ENCODE measurements around the gene BCAT1.

Gene BCAT1, protein sequence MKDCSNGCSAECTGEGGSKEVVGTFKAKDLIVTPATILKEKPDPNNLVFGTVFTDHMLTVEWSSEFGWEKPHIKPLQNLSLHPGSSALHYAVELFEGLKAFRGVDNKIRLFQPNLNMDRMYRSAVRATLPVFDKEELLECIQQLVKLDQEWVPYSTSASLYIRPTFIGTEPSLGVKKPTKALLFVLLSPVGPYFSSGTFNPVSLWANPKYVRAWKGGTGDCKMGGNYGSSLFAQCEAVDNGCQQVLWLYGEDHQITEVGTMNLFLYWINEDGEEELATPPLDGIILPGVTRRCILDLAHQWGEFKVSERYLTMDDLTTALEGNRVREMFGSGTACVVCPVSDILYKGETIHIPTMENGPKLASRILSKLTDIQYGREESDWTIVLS

DNA sequence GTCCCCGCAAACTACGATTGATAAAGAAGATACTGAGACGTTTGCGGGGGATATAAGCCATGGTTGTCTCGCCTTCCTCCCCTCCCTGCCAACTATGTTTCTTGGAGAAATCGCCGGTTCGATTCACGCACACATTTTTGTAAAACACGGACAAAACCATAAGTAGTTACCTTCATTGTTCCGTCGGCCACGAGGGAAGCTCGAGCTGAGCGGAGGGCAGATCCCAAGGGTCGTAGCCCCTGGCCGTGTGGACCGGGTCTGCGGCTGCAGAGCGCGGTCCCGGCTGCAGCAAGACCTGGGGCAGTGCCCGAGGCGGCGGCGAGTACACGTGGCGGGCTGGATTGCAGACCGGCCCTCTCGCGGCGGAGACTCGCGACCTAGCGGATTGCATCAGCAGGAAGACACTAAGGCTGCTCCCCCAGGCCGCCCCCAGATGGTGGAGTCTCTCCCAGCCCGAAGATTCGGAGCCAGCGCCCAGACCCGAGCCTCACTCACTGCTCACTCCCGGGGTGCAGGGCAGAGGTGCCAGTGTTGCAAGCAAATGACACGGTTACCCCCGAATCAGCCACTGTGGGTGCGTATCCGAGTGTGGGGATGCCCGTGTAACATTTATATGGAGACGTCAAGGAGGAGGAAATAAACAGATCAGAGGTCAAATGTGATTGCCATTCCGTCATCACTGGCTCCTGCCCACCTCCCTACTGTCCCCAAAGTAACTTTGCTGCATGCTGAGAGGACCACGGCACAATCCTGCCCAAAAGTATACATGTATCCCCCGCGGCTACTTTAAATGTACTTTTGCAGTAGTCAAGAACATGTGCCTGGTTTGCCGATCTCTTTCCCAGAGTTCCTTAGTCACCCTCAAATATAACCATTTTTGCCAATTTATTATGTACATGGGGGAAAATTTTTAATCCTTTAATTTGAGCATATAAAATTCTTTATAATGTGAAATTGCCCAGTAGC is at the start of gene BCAT1:
Gene BCAT1 (minus strand): TSS at position 345 of the 966 bp plus-strand sequence. CDS start 169 bp downstream, at position 176.
- peak in 1 of 3 experiments; percentile 44 for DNase-seq (ENCODE audit: low read depth in 3 of 3)

DNA sequence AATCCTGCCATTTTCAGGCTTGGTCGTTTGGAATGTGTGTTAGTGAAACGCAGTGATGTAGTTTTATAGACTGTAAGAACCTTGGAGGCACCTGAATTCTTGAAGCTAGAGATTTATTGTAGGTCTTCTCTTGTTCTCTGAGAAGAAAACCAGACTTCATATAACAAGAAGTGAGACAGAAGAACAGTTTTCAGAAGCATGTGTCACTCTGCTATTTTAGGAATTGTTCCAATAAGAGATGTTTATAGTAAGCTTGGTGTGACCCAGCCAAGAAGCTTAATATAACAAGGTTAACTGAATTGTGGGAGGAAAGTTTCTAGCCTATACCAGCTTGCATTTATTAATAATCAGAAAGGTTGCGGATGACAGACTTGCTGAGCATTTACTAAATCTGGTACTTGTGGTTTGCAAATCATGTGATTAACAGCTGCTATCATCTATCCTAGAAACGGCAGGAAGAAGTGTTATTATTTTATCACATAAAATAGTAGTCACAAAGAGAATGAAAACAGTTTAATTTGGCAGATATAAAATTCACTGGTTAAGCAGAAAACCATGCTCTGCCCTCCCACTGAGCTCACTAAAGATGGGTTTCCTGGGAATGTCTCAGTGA is 49.2 kb upstream of the BCAT1 start:
- no peak for DNase-seq (ENCODE audit: low read depth in 3 of 3)

DNA sequence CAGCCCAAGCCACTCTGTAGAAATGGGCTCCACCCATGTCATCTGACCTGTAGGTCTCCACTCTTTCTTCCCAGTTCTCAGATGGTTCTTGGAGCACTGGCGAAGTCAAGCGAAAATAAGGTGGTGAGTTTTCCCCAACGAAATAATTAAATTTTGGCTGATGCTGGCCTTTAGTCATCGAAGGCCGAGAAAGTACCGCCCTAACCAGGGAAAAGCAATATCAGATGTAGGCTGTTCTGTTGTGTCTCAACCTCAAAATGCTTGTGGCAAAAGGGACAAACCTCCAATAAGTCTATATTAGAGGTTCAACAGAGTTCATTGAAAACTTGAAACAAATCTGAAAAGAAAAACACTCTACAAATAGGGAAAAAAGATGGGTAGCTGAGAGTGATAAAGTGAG is 48.6 kb upstream of the BCAT1 start:
- DNase-seq (ENCODE audit: low read depth in 3 of 3), result no peak

DNA sequence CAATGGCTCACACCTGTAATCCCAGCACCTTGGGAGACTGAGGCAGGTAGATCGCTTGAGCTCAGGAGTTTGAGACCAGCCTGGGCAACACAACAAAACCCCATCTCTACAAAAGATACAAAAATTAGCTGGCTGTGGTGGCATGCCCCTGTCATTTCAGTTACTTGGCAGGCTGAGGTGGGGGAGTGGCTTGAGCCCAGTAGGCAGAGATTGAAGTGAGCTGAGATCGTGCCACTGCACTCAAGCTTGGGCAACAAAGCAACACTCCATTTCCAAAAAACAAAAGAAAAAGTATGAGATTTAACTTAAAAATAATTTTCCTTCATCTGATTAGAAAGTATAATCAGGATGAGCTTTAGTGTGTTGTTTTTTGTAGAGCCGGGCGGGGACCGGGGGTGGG is 47.9 kb upstream of the BCAT1 start:
- DNase-seq (ENCODE audit: low read depth in 3 of 3), result no peak

DNA sequence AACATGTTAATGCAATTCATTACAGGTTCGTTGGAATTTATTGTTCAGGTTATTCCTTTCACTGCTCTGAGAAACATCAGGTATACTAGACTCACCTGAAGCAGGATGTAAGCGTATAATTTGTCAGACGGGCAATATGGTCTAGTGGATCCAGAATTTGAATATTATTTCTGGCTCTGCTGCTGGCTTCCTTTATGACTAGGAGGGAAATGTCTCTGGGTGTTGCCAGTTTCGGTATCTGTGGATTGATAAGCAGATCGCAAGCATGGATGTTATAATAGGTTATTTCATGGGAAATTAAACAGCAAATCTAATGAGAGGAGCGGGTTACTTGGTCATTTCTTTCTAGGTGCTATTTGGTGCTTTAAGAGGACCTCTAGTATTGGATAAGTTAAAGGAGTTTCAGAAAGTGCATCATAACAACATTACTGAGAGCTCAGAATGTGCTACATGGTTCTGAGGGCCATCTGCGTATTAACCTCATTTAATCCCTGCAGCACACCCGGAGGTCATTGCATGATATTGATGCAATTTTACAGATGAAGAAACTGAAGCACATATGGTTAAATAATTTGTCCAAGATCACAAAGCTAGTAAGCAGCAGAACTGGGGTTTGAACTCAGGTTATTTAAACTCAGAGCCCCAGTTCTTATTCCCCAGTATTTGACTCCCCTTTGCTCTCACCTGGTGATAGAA is 47.3 kb upstream of the BCAT1 start:
- no peak for DNase-seq (ENCODE audit: low read depth in 3 of 3)

DNA sequence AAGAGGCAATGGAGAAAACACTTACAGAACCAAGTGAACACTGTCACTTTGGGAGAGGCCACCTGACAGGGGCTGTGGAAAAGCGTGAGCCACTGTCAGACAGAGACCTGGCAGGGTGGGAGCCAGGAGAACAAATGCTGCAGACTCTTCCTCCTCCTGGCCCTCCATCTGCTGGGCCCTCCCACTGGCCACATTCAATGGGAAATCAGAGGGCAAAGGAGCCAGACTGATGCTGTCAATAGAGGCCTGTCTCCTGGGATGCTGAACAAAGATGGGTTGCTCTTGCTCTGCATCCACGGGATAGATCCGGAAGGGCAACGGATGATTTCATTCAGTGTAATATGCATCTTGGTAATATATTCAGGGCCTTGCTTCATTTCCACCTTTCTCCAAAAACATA is 44.9 kb upstream of the BCAT1 start:
- no peak for DNase-seq (ENCODE audit: low read depth in 3 of 3)

DNA sequence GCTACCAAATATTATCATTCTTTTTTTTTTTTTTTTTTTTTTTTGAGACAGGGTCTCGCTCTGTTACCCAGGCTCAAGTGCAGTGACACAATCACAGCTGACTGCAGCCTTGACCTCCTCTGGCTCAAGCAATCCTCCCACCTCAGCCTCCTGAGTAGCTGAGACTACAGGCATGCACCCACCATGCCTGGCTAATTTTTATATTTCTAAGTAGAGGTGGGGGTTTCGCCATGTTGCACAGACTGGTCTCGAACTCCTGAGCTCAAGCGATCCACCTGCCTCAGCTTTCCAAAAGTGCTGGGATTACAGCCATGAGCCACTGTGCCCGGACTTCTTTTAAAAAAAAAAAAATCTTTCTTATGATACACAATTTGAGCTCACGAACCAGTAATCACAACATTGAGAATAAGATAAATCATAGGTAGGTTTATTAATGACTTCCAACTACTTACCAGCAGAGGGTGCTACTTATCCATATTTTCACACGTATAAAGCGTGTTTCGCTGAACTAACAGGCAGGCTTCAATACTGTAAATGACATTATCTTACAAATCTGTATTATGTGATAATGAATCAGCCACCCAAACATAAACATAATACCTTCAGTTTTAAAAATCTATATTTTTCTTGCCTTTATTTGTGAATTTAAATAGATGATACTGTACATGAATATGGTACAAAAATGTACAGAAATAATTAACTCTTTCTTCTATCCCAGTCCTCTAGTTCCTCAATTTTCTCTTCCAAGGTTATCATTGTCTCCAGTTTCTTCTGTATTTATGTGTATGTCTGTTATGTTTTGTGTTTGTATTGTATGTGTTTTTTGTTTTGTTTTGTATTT is 42.5 kb upstream of the BCAT1 start:
- peak in 1 of 3 experiments; percentile 9 for DNase-seq (ENCODE audit: low read depth in 3 of 3)

DNA sequence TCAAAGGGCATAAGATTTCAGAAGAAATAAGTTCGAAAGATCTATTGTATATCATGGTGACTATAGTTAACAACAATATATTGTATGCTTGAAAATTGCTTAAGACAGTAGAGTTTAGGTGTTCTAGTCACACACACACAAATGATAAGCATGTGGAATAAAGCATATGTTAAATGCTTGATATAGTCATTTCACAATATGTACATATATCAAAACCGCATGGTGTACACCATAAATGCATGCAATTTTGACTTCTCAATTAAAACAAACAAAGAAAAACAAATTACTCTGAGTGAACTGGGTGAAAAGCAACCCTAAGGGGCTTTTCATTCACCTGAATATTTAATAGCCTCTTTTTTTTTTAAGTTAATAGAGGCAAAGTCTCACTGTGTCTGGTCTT is 40.3 kb upstream of the BCAT1 start:
- no peak for DNase-seq (ENCODE audit: low read depth in 3 of 3)

DNA sequence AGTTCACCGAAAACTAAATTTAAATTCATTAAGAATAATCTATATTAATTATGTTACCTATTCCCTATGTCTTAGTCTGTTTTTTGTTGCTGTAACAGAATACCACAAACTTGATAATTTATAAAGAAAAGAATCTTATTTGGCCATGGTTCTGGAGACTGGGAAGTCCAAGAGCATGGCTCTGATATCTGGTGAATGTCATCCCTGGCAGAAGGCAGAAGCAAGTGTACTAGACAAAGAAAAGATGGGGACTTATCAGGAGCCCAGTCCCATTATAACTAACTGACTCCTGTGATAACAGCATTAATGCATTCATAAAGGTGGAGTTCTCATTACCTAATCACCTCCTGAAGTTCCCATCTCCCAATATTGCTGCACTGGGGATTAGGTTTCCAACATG is 33.3 kb upstream of the BCAT1 start:
- no peak for DNase-seq (ENCODE audit: low read depth in 3 of 3)

DNA sequence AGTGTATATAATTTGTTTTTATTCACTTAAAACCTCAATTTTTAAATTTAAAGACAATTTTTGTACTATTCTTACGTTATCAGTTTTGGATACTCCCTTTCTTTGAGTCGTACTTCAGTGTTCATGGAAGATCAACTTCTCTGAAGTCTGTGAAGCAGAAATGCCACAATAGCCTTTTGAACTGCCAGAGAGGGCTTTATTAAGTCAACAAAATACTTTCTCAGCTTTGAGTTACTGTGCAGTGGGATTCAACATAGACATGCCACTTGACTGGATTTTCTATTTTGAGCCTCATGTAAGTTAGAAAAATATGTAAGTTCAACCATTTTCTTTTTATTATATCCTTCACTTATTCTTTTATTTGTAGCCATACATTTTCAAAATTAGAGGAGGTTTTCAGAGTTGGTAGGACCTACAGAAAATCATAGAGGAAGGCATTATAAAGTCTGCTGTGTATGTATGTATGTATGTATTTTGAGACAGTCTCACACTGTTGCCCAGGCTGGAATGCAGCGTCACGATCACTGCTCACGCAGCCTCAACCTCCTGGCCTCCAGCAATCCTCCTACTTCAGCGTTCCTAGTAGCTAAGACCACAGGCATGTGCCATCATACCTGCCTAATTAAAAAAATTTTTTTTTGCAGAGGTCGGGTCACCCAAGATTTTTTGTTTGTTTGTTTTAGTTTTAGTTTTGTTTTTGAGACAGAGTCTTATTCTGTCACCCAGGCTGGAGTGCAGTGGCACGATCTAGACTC is 31.3 kb upstream of the BCAT1 start:
- no peak for DNase-seq (ENCODE audit: low read depth in 3 of 3)

DNA sequence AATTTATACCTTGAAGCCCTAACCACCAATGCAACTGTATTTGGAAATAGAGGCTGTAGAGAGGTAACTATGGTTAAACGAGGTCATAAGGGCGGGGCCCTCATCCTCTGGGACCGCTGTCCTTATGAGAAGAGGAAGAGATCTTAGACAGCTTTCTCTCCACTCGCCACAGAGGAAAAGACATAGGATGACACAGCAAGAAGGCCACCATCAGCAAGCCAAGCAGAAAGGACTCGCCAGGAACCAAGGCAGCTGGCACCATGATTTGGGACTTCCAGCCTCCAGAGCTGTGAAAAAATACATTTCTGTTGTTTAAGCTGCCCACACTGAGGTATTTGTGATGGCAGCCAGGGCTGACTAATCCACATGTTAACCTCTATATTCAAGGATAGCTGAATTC is 30.4 kb upstream of the BCAT1 start:
- no peak for DNase-seq (ENCODE audit: low read depth in 3 of 3)

DNA sequence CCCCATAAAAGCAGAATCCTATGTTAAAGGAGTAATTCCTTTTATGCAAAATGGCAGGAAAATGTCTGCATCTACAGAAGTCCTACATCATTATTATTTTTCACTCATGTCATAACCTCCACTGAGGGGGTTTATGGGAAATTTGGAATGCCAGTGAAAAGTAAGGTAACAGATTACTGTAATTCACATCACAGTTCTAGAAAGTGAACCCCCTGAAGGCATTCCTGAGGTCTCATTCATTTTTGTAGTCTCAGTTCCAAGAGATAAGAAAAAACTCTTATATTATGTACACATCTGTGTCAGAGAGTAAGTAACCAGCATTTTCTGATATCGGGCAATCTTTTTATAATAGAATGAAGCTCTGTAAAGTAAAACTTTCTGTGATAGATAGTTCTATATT is 28.8 kb upstream of the BCAT1 start:
- no peak for DNase-seq (ENCODE audit: low read depth in 3 of 3)

DNA sequence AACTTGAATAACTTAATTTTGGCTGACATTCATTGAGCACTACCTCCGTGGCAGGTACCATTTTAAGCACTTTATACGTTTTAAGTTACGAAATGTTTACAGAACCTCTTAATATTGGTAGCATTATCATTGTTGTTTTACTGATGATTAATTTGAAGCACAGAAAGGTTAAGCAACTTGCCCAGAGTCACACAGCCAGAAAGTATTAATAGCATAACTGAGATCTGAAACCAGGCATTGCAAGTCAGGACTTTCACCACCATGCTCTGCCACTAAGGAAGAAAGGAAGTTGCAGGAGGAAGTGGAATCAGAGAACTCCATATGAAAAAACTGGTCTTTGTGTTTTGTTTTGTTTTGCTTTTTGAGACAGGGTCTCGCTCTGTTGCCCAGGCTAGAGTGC is 28.2 kb upstream of the BCAT1 start:
- DNase-seq (ENCODE audit: low read depth in 3 of 3), result no peak

DNA sequence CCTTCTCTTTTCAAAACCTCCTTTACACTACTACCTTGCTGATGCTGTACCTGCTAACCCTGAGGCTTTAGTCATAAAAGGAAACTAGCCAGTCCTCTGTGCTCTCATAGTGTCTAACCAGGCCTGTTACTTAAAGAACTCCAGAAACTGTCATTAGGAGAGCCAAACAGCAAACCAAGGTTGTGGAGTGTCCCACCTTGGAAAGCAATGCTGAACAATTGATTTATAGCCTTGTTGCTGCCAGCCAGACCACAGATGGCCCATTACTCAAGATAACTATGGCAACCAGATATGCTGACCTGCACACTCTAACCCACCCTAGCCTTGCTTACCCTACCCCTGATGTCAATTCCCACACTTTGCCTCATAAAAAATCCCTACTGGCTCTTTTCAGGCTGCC is 26.5 kb upstream of the BCAT1 start:
- DNase-seq (ENCODE audit: low read depth in 3 of 3), result no peak

DNA sequence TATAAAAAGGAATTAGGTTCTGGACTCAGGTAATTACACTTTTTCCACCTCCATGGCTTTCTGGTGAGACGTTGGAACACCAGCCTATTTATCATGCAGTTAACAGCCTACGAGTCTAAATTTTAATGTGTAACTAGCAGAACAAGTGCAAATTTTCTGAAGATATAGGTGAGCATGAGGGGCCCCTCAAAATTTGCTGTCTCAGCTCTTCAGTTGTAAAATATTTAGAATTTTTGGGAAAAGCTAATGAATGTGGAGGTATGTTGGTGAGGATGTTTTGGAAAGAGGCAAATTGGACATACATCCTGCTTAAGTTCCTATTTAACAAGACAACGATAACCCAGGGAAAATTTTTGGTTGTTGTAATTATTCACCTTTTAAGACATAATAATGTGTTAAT is 25.3 kb upstream of the BCAT1 start:
- no peak for DNase-seq (ENCODE audit: low read depth in 3 of 3)

DNA sequence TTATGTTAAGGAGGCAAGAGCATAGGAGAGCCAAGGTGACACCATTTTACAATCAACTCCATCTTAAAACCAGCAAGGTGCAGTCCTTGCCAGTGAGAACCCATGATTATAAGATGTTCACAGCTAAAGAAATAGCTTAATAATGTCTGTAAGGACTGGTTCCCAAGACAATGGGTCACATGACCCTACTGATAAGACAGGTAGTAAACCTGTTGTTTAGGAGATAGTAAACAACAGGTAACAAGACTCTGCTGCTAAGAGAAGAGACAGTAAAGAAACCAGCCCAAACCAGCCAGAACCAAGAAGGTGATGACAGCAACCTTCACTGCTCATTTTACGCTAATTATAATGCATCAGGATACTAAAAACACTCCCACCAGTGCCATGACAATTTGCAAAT is 23.2 kb upstream of the BCAT1 start:
- DNase-seq (ENCODE audit: low read depth in 3 of 3), result no peak

DNA sequence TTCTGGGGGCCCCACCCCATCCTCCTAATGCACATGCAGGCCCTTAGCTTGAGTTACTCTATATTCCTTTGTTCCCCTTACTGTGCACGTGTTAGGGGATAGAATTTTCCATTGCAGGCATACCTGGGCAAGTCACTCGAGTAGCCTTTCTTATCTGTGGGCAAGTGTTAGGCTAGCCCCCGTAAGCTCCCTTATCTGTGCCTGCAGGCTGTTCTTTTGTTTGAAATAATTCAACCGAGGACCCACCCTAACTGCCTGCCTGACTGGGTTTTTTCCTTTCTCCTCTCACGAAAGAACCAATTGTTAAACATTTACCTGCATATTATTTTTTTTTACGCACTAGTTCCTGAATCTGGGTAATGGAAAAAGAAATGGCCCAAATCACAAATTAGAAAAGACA is 21.3 kb upstream of the BCAT1 start:
- no peak for DNase-seq (ENCODE audit: low read depth in 3 of 3)

DNA sequence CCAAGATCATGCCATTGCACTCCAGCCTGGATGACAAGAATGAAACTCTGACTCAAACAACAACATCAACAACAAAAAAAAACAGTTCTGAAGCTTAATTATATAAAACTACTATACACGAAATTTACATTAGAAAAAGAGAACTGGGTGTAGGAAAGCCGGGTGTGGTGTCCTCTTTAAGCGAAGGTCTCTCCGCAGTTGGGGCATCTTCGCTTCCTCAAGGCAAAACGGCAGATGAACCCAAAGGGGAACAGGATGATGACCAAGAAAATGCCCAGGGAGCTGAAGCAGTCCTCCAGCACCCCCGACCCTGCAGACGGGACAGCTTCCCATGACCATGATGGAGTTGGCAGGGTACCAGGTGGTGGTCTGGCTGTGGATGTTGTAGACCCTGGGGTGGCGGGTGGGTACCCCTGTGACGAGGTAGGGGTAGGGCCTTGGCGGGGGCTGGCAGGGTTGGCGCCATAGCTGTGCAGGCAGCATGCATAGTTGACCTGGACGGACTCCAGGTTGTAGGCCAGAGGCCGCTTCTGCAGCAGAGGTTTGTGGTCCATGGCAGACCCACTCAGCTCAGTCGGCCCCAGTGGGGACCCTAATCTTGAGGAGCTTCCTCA is 18.2 kb upstream of the BCAT1 start:
- no peak for DNase-seq (ENCODE audit: low read depth in 3 of 3)

DNA sequence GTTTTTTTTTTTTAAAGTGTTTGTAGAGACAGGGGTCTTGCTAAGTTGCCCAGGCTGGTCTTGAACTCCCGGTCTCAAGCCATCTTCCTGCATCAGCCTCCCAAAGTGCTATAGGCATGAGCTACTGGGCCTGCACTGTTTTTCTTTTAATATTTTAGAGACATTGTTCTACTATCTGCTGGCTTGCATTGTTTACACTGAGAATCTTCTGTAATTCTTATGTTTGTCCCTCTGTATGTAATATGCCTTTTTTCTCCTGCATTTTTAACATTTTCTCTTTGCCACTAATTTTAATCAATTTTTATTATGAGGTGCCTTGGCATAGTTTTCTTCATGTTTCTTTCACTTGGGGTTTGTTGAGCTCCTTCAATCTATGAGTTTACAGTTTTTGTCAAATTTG is 15.4 kb upstream of the BCAT1 start:
- DNase-seq (ENCODE audit: low read depth in 3 of 3), result no peak

Measured in stimulated activated CD4-positive, alpha-beta T cell treated with anti-CD3 and anti-CD28 coated beads, TNF-alpha, amount 100 ng/mL, for 24 hours (primary cell).